BLaER1 (cell line): ENCODE measurements around the gene CRB2.
"Not testable (repeated sequence)": the region's sequence is repeated elsewhere in the genome, so short reads cannot be mapped to it uniquely, and the experiment has no call there.

Source experiments
- H3K27ac ChIP-seq: shearing (Covaris generic); formaldehyde crosslinking; 2 replicates; pipeline ENCODE4 v1.8.1; 2022
- H3K27me3 ChIP-seq: shearing (Covaris generic); formaldehyde crosslinking; 2 replicates; pipeline ENCODE4 v1.8.1; 2022
- H3K36me3 ChIP-seq: shearing (Covaris generic); formaldehyde crosslinking; 2 replicates; pipeline ENCODE4 v1.8.1; 2022
- H3K4me1 ChIP-seq: shearing (Covaris generic); formaldehyde crosslinking; 2 replicates; pipeline ENCODE4 v1.8.1; 2022
- H3K4me2 ChIP-seq: shearing (Covaris generic); formaldehyde crosslinking; 2 replicates; pipeline ENCODE4 v1.8.1; 2022
- H3K4me3 ChIP-seq: shearing (Covaris generic); formaldehyde crosslinking; 2 replicates; pipeline ENCODE4 v1.8.1; 2022
- H3K9ac ChIP-seq: shearing (Covaris generic); formaldehyde crosslinking; 2 replicates; pipeline ENCODE4 v1.8.1; 2022
- H3K9me3 ChIP-seq: shearing (Covaris generic); formaldehyde crosslinking; 2 replicates; pipeline ENCODE4 v1.8.1; 2022
- H4K20me1 ChIP-seq: shearing (Covaris generic); formaldehyde crosslinking; 2 replicates; pipeline ENCODE4 v1.8.1; 2022
- Cebpa-rat ChIP-seq: shearing (Covaris generic); IDR thresholded peaks from 2 replicates; pipeline ENCODE4 v1.8.1; 2022

The CRB2 gene

DNA sequence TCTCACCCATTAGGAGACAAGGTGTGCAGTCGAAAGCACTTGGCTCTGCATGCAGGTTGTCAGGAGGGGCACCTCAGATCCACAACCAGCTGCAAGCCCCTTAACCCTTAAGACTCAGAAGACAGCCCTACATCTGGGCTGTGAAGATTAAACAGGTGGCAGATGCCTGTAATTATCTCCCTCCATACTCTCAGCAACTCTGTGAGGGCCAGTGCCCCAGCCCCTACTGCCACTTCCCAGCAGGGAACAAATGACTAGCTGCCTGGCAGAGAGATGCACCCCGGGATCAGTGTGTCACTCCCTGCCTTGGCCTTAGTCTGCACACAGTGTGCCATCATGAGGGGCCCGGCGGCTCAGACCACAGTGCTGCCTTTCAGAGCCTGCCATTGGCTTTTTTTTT, 42.0 kb downstream of the CRB2 start:
- Histone ChIP-seq H4K20me1 (no peaks in the 10 kb centered on the region), H3K9me3 (no peaks in the 10 kb centered on the region), H3K4me3 (no peak overlapping the region), H3K36me3 (peaks cover 11% of the 10 kb centered on the region; the same call in 1 of the 2 replicates), H3K27me3 (no peaks in the 10 kb centered on the region), H3K4me1 (peaks cover 25% of the 10 kb centered on the region), H3K27ac (no peak overlapping the region), H3K9ac (no peak overlapping the region), H3K4me2 (no peak overlapping the region)
- TF ChIP-seq Cebpa-rat: no peak

DNA sequence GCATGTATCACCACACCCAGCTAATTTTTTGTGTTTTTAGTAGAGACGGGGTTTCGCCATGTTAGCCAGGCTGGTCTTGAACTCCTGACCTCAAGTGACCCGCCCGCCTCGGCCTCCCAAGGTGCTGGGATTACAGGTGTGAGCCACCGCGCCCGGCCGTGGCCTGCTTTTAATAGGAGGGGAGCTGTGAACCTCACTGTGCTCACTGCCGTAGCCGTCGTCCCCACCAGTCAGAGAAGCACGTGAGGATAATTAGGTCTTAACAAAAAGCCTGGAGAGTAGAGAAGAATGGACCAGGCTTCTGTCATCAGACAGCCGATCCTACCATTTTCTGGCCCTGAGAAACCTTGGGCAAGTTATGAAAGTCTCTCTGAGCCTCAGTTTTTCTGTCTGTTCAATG, 42.9 kb downstream of the CRB2 start:
- not testable (repeated sequence) for H3K27ac ChIP-seq, H3K27me3 ChIP-seq, H3K4me3 ChIP-seq, H3K9ac ChIP-seq, H4K20me1 ChIP-seq, H3K9me3 ChIP-seq, H3K4me2 ChIP-seq
- peaks cover 25% of the 10 kb centered on the region for H3K4me1 ChIP-seq
- peaks cover 11% of the 10 kb centered on the region; the same call in 1 of the 2 replicates for H3K36me3 ChIP-seq

DNA sequence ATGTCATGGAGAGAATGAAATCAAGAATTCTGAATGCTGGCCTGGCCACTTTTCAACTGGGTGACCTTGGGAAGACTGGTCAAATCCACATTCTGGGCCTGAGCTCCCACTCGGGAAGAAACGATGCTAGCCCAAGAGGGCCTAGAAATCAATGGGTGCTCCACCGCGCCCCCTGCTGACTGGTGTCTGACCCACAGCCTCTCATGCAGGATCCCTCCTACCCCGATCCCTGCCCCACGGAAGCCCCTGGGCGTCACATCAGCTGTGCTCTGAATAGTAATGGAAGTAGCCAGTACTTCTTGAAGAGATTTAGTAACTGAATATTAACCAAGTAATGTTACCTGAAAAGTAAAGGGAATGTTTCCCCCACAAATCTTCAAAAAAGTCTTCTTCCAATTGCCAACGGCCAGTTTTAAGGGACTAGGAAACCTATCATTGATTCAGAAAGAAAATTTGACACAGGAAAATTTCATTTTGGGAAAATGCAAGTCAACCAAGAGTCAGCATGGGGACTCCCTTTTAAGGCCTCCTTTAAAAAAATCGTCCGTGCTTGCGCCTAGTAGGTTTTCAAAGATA, 43.9 kb downstream of the CRB2 start:
- Histone ChIP-seq H3K4me1 (peaks cover 15% of the 10 kb centered on the region), H3K9ac (no peak overlapping the region), H4K20me1 (no peaks in the 10 kb centered on the region), H3K4me3 (no peak overlapping the region), H3K27me3 (no peaks in the 10 kb centered on the region), H3K27ac (no peak overlapping the region), H3K9me3 (no peaks in the 10 kb centered on the region), H3K4me2 (no peak overlapping the region), H3K36me3 (peaks cover 11% of the 10 kb centered on the region; the same call in 1 of the 2 replicates)
- TF ChIP-seq Cebpa-rat: no peak

DNA sequence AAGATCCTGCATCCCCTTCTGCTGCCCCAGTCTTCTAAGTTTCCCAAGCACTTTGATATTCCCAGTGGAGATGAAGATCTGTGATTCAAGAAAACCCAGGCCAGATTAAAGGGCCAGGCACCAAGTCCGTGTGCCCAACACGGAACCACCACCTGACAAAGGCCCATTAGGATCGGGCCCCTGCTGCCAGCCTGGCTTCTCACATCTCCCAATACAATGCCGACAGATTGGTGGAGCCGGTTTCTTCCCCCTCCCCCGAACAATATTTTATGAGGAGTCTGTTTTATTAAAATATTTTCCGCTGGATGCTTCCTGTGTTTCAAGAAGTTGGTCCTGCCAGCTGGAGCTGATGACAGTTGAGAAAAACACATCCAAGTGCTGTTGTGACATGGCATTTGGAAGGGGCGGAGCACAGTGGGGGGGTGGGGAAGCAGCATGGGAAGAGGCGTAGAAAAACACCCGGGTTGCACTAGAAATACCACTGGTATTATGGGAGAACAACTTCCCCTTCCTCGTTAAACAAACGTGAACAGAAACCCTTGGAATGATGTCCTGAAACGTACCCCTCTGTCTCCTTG, 45.0 kb downstream of the CRB2 start:
- TF ChIP-seq Cebpa-rat: no peak
- Histone ChIP-seq H3K4me1 (peaks cover 7% of the 10 kb centered on the region), H3K9ac (no peak overlapping the region), H3K9me3 (no peaks in the 10 kb centered on the region), H3K4me3 (no peak overlapping the region), H3K27ac (no peak overlapping the region), H3K36me3 (peaks cover 11% of the 10 kb centered on the region; the same call in 1 of the 2 replicates), H3K4me2 (no peak overlapping the region), H4K20me1 (no peaks in the 10 kb centered on the region), H3K27me3 (no peaks in the 10 kb centered on the region)

DNA sequence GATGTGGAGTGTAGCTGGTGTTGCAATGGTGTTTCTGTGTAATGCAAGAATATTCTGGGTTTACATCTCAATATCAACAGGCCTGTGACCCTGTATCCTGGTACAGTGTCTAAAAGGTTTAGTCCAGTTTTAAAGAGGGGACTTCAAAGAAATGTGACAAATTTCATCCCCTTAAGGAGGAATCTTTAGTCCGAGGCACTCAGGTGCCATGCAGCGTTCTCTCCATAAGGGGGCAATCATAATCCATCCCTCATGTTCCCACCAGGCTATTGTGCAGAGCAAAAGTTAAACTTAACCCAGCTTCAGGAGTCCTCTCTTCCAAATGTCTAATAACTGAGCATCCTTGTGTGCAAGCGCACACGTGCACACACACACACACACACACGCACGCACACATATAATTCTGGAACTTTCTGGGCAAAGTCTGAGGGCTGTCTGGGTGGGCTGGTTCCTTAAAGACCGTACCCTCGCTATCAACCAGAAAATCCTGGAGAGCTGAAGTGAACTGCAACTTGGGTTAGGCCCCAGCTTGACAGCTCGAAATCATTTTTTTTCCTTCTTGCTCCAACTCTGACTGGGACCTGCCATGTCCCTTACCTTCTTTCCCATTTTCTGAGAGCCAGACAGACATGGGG, 46.0 kb downstream of the CRB2 start:
- H3K9ac ChIP-seq: no peak overlapping the region
- H3K36me3 ChIP-seq: peaks cover 11% of the 10 kb centered on the region; the same call in 1 of the 2 replicates
- H3K4me2 ChIP-seq: no peak overlapping the region
- H3K27ac ChIP-seq: no peak overlapping the region
- no peak for TF ChIP-seq Cebpa-rat
- no peaks in the 10 kb centered on the region for H3K27me3 ChIP-seq
- no peaks in the 10 kb centered on the region for H4K20me1 ChIP-seq
- H3K9me3 ChIP-seq: no peaks in the 10 kb centered on the region
- H3K4me1 ChIP-seq: peaks cover 11% of the 10 kb centered on the region
- no peak overlapping the region for H3K4me3 ChIP-seq

DNA sequence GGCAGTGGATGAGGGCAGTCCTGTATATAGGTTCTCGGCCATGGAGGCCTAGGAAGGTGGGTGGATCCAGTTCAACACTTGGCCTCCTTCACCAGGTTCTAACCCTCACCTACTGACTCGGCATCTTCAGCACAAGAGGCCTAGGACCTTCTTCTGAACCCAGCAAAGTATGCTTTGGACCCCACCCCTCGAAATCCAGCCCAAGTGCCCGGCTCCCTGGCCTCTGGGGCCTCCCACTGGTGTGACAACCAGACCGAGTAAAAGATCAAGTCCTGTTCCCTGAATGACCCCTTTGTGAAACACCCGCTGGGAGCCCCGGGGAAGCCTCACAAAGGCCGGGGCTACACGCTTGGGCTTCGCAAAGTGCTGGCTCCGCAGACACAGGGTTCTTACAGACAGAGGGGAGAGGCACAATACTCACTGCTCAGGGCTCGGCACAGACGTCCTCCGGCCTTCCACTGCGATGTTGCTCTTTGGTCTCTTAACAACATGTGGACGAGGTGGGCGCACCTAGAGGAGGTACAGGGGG, 47.0 kb downstream of the CRB2 start:
- Histone ChIP-seq H4K20me1 (no peaks in the 10 kb centered on the region), H3K9me3 (no peaks in the 10 kb centered on the region), H3K4me1 (peaks cover 21% of the 10 kb centered on the region), H3K27ac (no peak overlapping the region), H3K4me3 (no peak overlapping the region), H3K9ac (no peak overlapping the region), H3K27me3 (no peaks in the 10 kb centered on the region), H3K4me2 (no peak overlapping the region), H3K36me3 (peaks cover 11% of the 10 kb centered on the region; the same call in 1 of the 2 replicates)
- TF ChIP-seq Cebpa-rat: no peak

DNA sequence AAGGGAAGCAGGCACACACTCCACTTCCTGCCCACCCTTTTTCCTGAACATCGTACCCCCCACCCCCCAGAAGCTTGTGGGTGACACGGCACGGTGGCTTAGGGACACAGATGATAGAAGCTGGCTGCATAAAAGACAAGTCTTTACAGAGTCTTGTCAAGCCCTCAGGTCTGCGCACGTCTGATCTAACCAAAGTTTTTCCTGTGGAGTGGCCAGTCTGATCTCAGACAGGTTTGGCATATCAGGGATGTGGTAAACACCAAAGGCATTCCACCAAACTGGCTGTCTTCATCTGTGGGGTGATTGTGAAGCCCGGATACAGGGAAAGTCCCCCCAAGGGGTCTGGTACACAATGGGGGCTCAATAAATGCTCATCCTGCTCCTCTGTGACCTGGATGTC, 50.0 kb downstream of the CRB2 start:
- Histone ChIP-seq H3K4me3 (no peak overlapping the region), H3K4me1 (peaks cover 26% of the 10 kb centered on the region), H3K27ac (no peak overlapping the region; the same call in 1 of the 2 replicates), H4K20me1 (no peaks in the 10 kb centered on the region), H3K9me3 (no peaks in the 10 kb centered on the region), H3K27me3 (no peaks in the 10 kb centered on the region), H3K4me2 (peak overlapping the region; percentile 61), H3K9ac (no peak overlapping the region), H3K36me3 (peaks cover 6% of the 10 kb centered on the region; the same call in 1 of the 2 replicates)
- no peak for TF ChIP-seq Cebpa-rat

DNA sequence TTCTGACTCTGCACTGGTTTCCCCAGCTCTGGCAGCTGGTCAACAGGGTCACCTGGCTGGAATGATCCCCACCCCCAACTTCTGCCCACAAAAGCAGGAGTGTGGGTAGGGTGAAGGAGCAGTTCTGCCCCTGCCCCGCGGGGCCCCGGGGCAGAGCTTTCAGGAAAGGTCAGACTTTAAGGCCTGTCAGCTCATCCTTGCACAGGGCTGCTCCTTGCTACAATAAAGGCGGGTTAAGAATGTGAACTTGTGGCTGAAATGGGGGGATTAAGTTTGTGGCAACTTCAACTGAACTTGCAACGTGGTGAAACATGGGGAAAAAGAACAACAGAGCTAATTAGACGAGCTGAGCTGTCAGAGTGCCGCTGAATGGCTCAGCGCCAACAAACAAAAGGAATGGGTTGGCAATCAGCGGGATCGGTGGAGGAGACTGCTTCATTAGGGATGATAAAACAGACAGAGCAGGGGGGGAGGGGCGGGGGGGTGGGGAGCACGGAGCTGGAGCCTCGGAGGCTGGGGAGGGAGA, 50.8 kb downstream of the CRB2 start:
- Histone ChIP-seq H3K9ac (no peak overlapping the region), H3K27me3 (no peaks in the 10 kb centered on the region), H3K4me3 (no peak overlapping the region), H4K20me1 (no peaks in the 10 kb centered on the region), H3K9me3 (no peaks in the 10 kb centered on the region), H3K4me2 (peak overlapping the region; percentile 61; the same call in 1 of the 2 replicates), H3K4me1 (peaks cover 26% of the 10 kb centered on the region), H3K27ac (no peak overlapping the region; the same call in 1 of the 2 replicates), H3K36me3 (peaks cover 6% of the 10 kb centered on the region; the same call in 1 of the 2 replicates)
- no peak for TF ChIP-seq Cebpa-rat

DNA sequence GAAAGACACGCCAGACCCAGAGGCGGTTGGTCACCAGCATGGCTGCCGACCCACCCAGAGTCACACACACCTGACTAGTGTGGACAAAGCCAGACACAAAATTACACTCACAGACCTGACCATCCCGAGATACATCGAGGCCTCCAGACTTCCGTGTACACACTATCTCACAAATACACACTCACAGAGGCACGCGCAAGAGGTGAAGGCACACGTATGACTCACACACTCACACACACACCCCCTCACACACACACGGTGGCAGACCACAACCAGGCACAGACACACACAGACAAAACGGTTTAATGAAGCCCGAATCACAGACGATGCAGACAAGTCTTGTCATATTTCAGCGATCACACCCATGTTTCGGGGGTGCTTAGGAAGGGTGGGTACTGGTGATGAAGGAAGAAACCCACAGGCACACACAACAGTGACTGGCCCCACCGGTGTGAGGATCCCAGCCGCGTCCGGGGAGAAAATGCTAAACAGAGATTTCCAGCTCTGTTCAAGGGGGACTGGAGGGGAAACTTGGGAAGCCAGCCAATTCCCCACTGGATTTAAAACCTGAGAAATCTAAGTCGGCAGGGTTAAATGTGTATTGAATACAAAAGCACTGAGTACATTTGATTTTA, 51.3 kb downstream of the CRB2 start:
- Histone ChIP-seq H3K4me2 (no peak overlapping the region), H3K4me3 (no peak overlapping the region), H3K9ac (no peak overlapping the region)

More for the DNA sequence above, 51.3 kb downstream of the CRB2 start:
- Histone ChIP-seq H3K27me3 (no peaks in the 10 kb centered on the region), H3K27ac (no peak overlapping the region), H3K36me3 (peaks cover 6% of the 10 kb centered on the region; the same call in 1 of the 2 replicates), H3K4me1 (peaks cover 26% of the 10 kb centered on the region), H3K9me3 (no peaks in the 10 kb centered on the region), H4K20me1 (no peaks in the 10 kb centered on the region)
- TF ChIP-seq Cebpa-rat: no peak
